GF-D8 (cell line): ENCODE measurements around the gene TPRG1L.

Source experiments
- DNase-seq: peaks from one replicate; lab custom pipeline; 2025; lab: John Stamatoyannopoulos, UW

Gene TPRG1L

GRCh38 chr1:3628445-3628844, 3.6 kb downstream of the TPRG1L start:
- DNase-seq: no peak

GRCh38 chr1:3629561-3630160, 4.8 kb downstream of the TPRG1L start:
- no peak for DNase-seq

GRCh38 chr1:3630161-3630611, 5.4 kb downstream of the TPRG1L start:
- no peak for DNase-seq

- DNase-seq: no peak
These were observed 6.1 kb downstream of the TPRG1L start for GRCh38 chr1:3630914-3631313.

GRCh38 chr1:3631320-3632260, 6.8 kb downstream of the TPRG1L start:
- no peak for DNase-seq

GRCh38 chr1:3632298-3632697, 7.5 kb downstream of the TPRG1L start:
- DNase-seq: no peak

- DNase-seq: no peak
These were observed 8.0 kb downstream of the TPRG1L start for GRCh38 chr1:3632716-3633343.

- no peak for DNase-seq
These were observed 8.7 kb downstream of the TPRG1L start for GRCh38 chr1:3633344-3634058.

GRCh38 chr1:3634059-3634800, 9.4 kb downstream of the TPRG1L start:
- DNase-seq: no peak

GRCh38 chr1:3636080-3636479, 11.3 kb downstream of the TPRG1L start:
- DNase-seq: no peak

GRCh38 chr1:3636531-3636930, 11.7 kb downstream of the TPRG1L start:
- DNase-seq: no peak

- DNase-seq: no peak
These were observed 13.2 kb downstream of the TPRG1L start for GRCh38 chr1:3638027-3638426.

- no peak for DNase-seq
These were observed 13.9 kb downstream of the TPRG1L start for GRCh38 chr1:3638676-3639075.

- no peak for DNase-seq
These were observed 14.6 kb downstream of the TPRG1L start for GRCh38 chr1:3639397-3639911.

GRCh38 chr1:3640121-3640837, 15.5 kb downstream of the TPRG1L start:
- no peak for DNase-seq

GRCh38 chr1:3641046-3641760, 16.4 kb downstream of the TPRG1L start:
- DNase-seq: no peak

- DNase-seq: no peak
These were observed 17.0 kb downstream of the TPRG1L start for GRCh38 chr1:3641816-3642215.

- DNase-seq: no peak
These were observed 18.3 kb downstream of the TPRG1L start for GRCh38 chr1:3642919-3643675.

- no peak for DNase-seq
These were observed 19.5 kb downstream of the TPRG1L start for GRCh38 chr1:3644273-3644672.
